HL-60/S4 (cell line): ENCODE data around the gene PRDM13.

ENCODE experiments used
- in situ Hi-C: fragments of 300-500 bp; cut with MboI; formaldehyde crosslinking; loops from 2 replicates; pipeline ENCODE4 v1.14.3; 2022; ENCODE audit warnings: low sequenced_read_pairs

Gene PRDM13

GRCh38 chr6:99603421-99604165, 3.0 kb upstream of the PRDM13 start:
- in situ Hi-C loops: no loop called here

GRCh38 chr6:99604166-99605073, 2.2 kb upstream of the PRDM13 start:
- in situ Hi-C loops: no loop called here

- in situ Hi-C loops: no loop called here
Observed at GRCh38 chr6:99605074-99605734, 1.4 kb upstream of the PRDM13 start.

GRCh38 chr6:99605911-99606655, 550 bp upstream of the PRDM13 start:
- in situ Hi-C loops: no loop called here

- in situ Hi-C loops: no loop called here
Observed at GRCh38 chr6:99607416-99608036, 893 bp downstream of the PRDM13 start.

GRCh38 chr6:99608059-99608885, 1.6 kb downstream of the PRDM13 start:
- in situ Hi-C loops: no loop called here

- in situ Hi-C loops: no loop called here
Observed at GRCh38 chr6:99608886-99609482, 2.4 kb downstream of the PRDM13 start.

- in situ Hi-C loops: no loop called here
Observed at GRCh38 chr6:99609905-99610489, 3.4 kb downstream of the PRDM13 start.

- in situ Hi-C loops: no loop called here
Observed at GRCh38 chr6:99611148-99611547, 4.5 kb downstream of the PRDM13 start.

GRCh38 chr6:99612551-99613408, 6.1 kb downstream of the PRDM13 start:
- in situ Hi-C loops: no loop called here

GRCh38 chr6:99613409-99613704, 6.7 kb downstream of the PRDM13 start:
- in situ Hi-C loops: no loop called here

GRCh38 chr6:99613705-99614429, 7.2 kb downstream of the PRDM13 start:
- in situ Hi-C loops: no loop called here

GRCh38 chr6:99614430-99615186, 8.0 kb downstream of the PRDM13 start:
- in situ Hi-C loops: no loop called here

GRCh38 chr6:99617131-99617530, 10.5 kb downstream of the PRDM13 start:
- in situ Hi-C loops: no loop called here

- in situ Hi-C loops: no loop called here
Observed at GRCh38 chr6:99618649-99619408, 12.2 kb downstream of the PRDM13 start.

GRCh38 chr6:99619409-99619762, 12.8 kb downstream of the PRDM13 start:
- in situ Hi-C loops: no loop called here
